ENCODE results near the gene PAX2.
"Not testable (repeated sequence)": the region's sequence is repeated elsewhere in the genome, so short reads cannot be mapped to it uniquely, and the experiment has no call there.

Gene PAX2
- total RNA-seq: 0 reads per million in 3 donors

- Histone ChIP-seq H3K27me3 (replicated peaks; ENCODE audit: control insufficient read depth, insufficient read depth, low read length, poor library complexity, severe bottlenecking) (peaks cover 82% of the 10 kb centered on the region), H3K36me3 (ENCODE audit: control insufficient read depth, insufficient read depth, low read length) (no peaks in the 10 kb centered on the region), H3K27ac (ENCODE audit: insufficient read depth, low read length, poor library complexity, severe bottlenecking) (no peak within 1 kb of the TSS), H3K4me3 (ENCODE audit: insufficient read depth, low read depth, low read length, poor library complexity, severe bottlenecking) (no peak within 1 kb of the TSS), H3K9me3 (ENCODE audit: control insufficient read depth, low read length) (no peaks in the 10 kb centered on the region), H3K4me1 (ENCODE audit: control insufficient read depth, insufficient read depth, low read length, poor library complexity, severe bottlenecking) (peaks cover 52% of the 10 kb centered on the region)
- no peak for DNase-seq
Observed at GRCh38 chr10:100744987-100745881, at the start of gene PAX2. PAX2 (plus strand) TSS chr10:100745582; CDS start chr10:100746261, 679 bp downstream.

- no peak overlapping the region for H3K4me3 ChIP-seq (ENCODE audit: insufficient read depth, low read depth, low read length, poor library complexity, severe bottlenecking)
- H3K36me3 ChIP-seq (ENCODE audit: control insufficient read depth, insufficient read depth, low read length): no peaks in the 10 kb centered on the region
- H3K27ac ChIP-seq (ENCODE audit: insufficient read depth, low read length, poor library complexity, severe bottlenecking): no peak overlapping the region
- DNase-seq: no peak
- no peaks in the 10 kb centered on the region for H3K4me1 ChIP-seq (ENCODE audit: control insufficient read depth, insufficient read depth, low read length, poor library complexity, severe bottlenecking)
- H3K9me3 ChIP-seq (ENCODE audit: control insufficient read depth, low read length): no peaks in the 10 kb centered on the region
- peaks cover 4% of the 10 kb centered on the region for H3K27me3 ChIP-seq (replicated peaks; ENCODE audit: control insufficient read depth, insufficient read depth, low read length, poor library complexity, severe bottlenecking)
Observed at GRCh38 chr10:100696477-100696901, 48.9 kb upstream of the PAX2 start.

- Histone ChIP-seq H3K9me3 (ENCODE audit: control insufficient read depth, low read length) (no peaks in the 10 kb centered on the region), H3K27ac (ENCODE audit: insufficient read depth, low read length, poor library complexity, severe bottlenecking) (no peak overlapping the region), H3K36me3 (ENCODE audit: control insufficient read depth, insufficient read depth, low read length) (no peaks in the 10 kb centered on the region), H3K27me3 (replicated peaks; ENCODE audit: control insufficient read depth, insufficient read depth, low read length, poor library complexity, severe bottlenecking) (peaks cover 4% of the 10 kb centered on the region), H3K4me3 (ENCODE audit: insufficient read depth, low read depth, low read length, poor library complexity, severe bottlenecking) (no peak overlapping the region), H3K4me1 (ENCODE audit: control insufficient read depth, insufficient read depth, low read length, poor library complexity, severe bottlenecking) (no peaks in the 10 kb centered on the region)
- DNase-seq: no peak
Observed at GRCh38 chr10:100697070-100697469, 48.3 kb upstream of the PAX2 start.

- H3K4me3 ChIP-seq (ENCODE audit: insufficient read depth, low read depth, low read length, poor library complexity, severe bottlenecking): no peak overlapping the region
- DNase-seq: no peak
- no peaks in the 10 kb centered on the region for H3K9me3 ChIP-seq (ENCODE audit: control insufficient read depth, low read length)
- H3K36me3 ChIP-seq (ENCODE audit: control insufficient read depth, insufficient read depth, low read length): no peaks in the 10 kb centered on the region
- H3K4me1 ChIP-seq (ENCODE audit: control insufficient read depth, insufficient read depth, low read length, poor library complexity, severe bottlenecking): no peaks in the 10 kb centered on the region
- peaks cover 4% of the 10 kb centered on the region for H3K27me3 ChIP-seq (replicated peaks; ENCODE audit: control insufficient read depth, insufficient read depth, low read length, poor library complexity, severe bottlenecking)
- no peak overlapping the region for H3K27ac ChIP-seq (ENCODE audit: insufficient read depth, low read length, poor library complexity, severe bottlenecking)
Observed at GRCh38 chr10:100697631-100698030, 47.8 kb upstream of the PAX2 start.

- not testable (repeated sequence) for H3K4me3 ChIP-seq (ENCODE audit: insufficient read depth, low read depth, low read length, poor library complexity, severe bottlenecking); DNase-seq; H3K4me1 ChIP-seq (ENCODE audit: control insufficient read depth, insufficient read depth, low read length, poor library complexity, severe bottlenecking); H3K9me3 ChIP-seq (ENCODE audit: control insufficient read depth, low read length); H3K27ac ChIP-seq (ENCODE audit: insufficient read depth, low read length, poor library complexity, severe bottlenecking); H3K27me3 ChIP-seq (replicated peaks; ENCODE audit: control insufficient read depth, insufficient read depth, low read length, poor library complexity, severe bottlenecking); H3K36me3 ChIP-seq (ENCODE audit: control insufficient read depth, insufficient read depth, low read length)
Observed at GRCh38 chr10:100701704-100702103, 43.7 kb upstream of the PAX2 start.

- no peaks in the 10 kb centered on the region for H3K4me1 ChIP-seq (ENCODE audit: control insufficient read depth, insufficient read depth, low read length, poor library complexity, severe bottlenecking)
- H3K27me3 ChIP-seq (replicated peaks; ENCODE audit: control insufficient read depth, insufficient read depth, low read length, poor library complexity, severe bottlenecking): peaks cover 17% of the 10 kb centered on the region
- no peak for DNase-seq
- H3K36me3 ChIP-seq (ENCODE audit: control insufficient read depth, insufficient read depth, low read length): no peaks in the 10 kb centered on the region
- no peak overlapping the region for H3K4me3 ChIP-seq (ENCODE audit: insufficient read depth, low read depth, low read length, poor library complexity, severe bottlenecking)
- no peaks in the 10 kb centered on the region for H3K9me3 ChIP-seq (ENCODE audit: control insufficient read depth, low read length)
- H3K27ac ChIP-seq (ENCODE audit: insufficient read depth, low read length, poor library complexity, severe bottlenecking): no peak overlapping the region
Observed at GRCh38 chr10:100705139-100705538, 40.2 kb upstream of the PAX2 start.

GRCh38 chr10:100707261-100707848 is 38.0 kb upstream of the PAX2 start:
- H3K36me3 ChIP-seq (ENCODE audit: control insufficient read depth, insufficient read depth, low read length): no peaks in the 10 kb centered on the region
- H3K27me3 ChIP-seq (replicated peaks; ENCODE audit: control insufficient read depth, insufficient read depth, low read length, poor library complexity, severe bottlenecking): peaks cover 37% of the 10 kb centered on the region
- no peak overlapping the region for H3K4me3 ChIP-seq (ENCODE audit: insufficient read depth, low read depth, low read length, poor library complexity, severe bottlenecking)
- no peaks in the 10 kb centered on the region for H3K4me1 ChIP-seq (ENCODE audit: control insufficient read depth, insufficient read depth, low read length, poor library complexity, severe bottlenecking)
- DNase-seq: no peak
- H3K9me3 ChIP-seq (ENCODE audit: control insufficient read depth, low read length): no peaks in the 10 kb centered on the region
- H3K27ac ChIP-seq (ENCODE audit: insufficient read depth, low read length, poor library complexity, severe bottlenecking): no peak overlapping the region

GRCh38 chr10:100709146-100710082 is 36.0 kb upstream of the PAX2 start:
- no peak overlapping the region for H3K4me3 ChIP-seq (ENCODE audit: insufficient read depth, low read depth, low read length, poor library complexity, severe bottlenecking)

GRCh38 chr10:100710151-100710871 is 35.1 kb upstream of the PAX2 start:
- no peak for DNase-seq
- H3K4me3 ChIP-seq (ENCODE audit: insufficient read depth, low read depth, low read length, poor library complexity, severe bottlenecking): no peak overlapping the region
- no peak overlapping the region for H3K27ac ChIP-seq (ENCODE audit: insufficient read depth, low read length, poor library complexity, severe bottlenecking)
- peaks cover 53% of the 10 kb centered on the region for H3K27me3 ChIP-seq (replicated peaks; ENCODE audit: control insufficient read depth, insufficient read depth, low read length, poor library complexity, severe bottlenecking)
- H3K36me3 ChIP-seq (ENCODE audit: control insufficient read depth, insufficient read depth, low read length): no peaks in the 10 kb centered on the region
- no peaks in the 10 kb centered on the region for H3K9me3 ChIP-seq (ENCODE audit: control insufficient read depth, low read length)
- no peaks in the 10 kb centered on the region for H3K4me1 ChIP-seq (ENCODE audit: control insufficient read depth, insufficient read depth, low read length, poor library complexity, severe bottlenecking)

More at GRCh38 chr10:100709146-100710082, 36.0 kb upstream of the PAX2 start:
- H3K27ac ChIP-seq (ENCODE audit: insufficient read depth, low read length, poor library complexity, severe bottlenecking): no peak overlapping the region
- no peaks in the 10 kb centered on the region for H3K9me3 ChIP-seq (ENCODE audit: control insufficient read depth, low read length)
- H3K27me3 ChIP-seq (replicated peaks; ENCODE audit: control insufficient read depth, insufficient read depth, low read length, poor library complexity, severe bottlenecking): peaks cover 49% of the 10 kb centered on the region
- no peak for DNase-seq
- H3K36me3 ChIP-seq (ENCODE audit: control insufficient read depth, insufficient read depth, low read length): no peaks in the 10 kb centered on the region
- no peaks in the 10 kb centered on the region for H3K4me1 ChIP-seq (ENCODE audit: control insufficient read depth, insufficient read depth, low read length, poor library complexity, severe bottlenecking)
